Measurements from ENCODE around the gene HOXD9. TPM values are rescaled to one million over a fixed set of nuclear protein-coding genes. Genes with fewer than 3 reads are reported as not detected.

Gene HOXD9
- total RNA-seq, 1 donor from 2014 or later: 0.56 TPM

GRCh38 chr2:176124110-176124946 is 1.8 kb downstream of the HOXD9 start:
- TF ChIP-seq CTCF (IDR thresholded peaks at IDR 0.05; ENCODE audit: unreplicated experiment): no peak
- peaks cover 24% of the 10 kb centered on the region for H3K4me1 Mint-ChIP-seq (ENCODE audit: unreplicated experiment)
- no peaks in the 10 kb centered on the region for H3K36me3 Mint-ChIP-seq (ENCODE audit: low read depth, unreplicated experiment)
- DNase-seq (ENCODE audit: low spot score): no peak
- H3K27ac Mint-ChIP-seq (ENCODE audit: unreplicated experiment): no peak overlapping the region
- H3K27me3 Mint-ChIP-seq (ENCODE audit: unreplicated experiment): peaks cover 49% of the 10 kb centered on the region
- peak overlapping the region; percentile 76 for H3K4me3 Mint-ChIP-seq (ENCODE audit: unreplicated experiment)
- no peaks in the 10 kb centered on the region for H3K9me3 Mint-ChIP-seq (ENCODE audit: unreplicated experiment)

GRCh38 chr2:176124947-176125771 is 2.6 kb downstream of the HOXD9 start:
- no peaks in the 10 kb centered on the region for H3K9me3 Mint-ChIP-seq (ENCODE audit: unreplicated experiment)
- peaks cover 45% of the 10 kb centered on the region for H3K27me3 Mint-ChIP-seq (ENCODE audit: unreplicated experiment)
- no peak for TF ChIP-seq CTCF (IDR thresholded peaks at IDR 0.05; ENCODE audit: unreplicated experiment)
- H3K36me3 Mint-ChIP-seq (ENCODE audit: low read depth, unreplicated experiment): no peaks in the 10 kb centered on the region
- DNase-seq (ENCODE audit: low spot score): no peak
- H3K27ac Mint-ChIP-seq (ENCODE audit: unreplicated experiment): no peak overlapping the region
- H3K4me1 Mint-ChIP-seq (ENCODE audit: unreplicated experiment): peaks cover 24% of the 10 kb centered on the region
- H3K4me3 Mint-ChIP-seq (ENCODE audit: unreplicated experiment): peak overlapping the region; percentile 33

GRCh38 chr2:176125772-176126054 is 3.2 kb downstream of the HOXD9 start:
- Mint-ChIP-seq H3K27ac (ENCODE audit: unreplicated experiment) (no peak overlapping the region), H3K36me3 (ENCODE audit: low read depth, unreplicated experiment) (no peaks in the 10 kb centered on the region), H3K4me3 (ENCODE audit: unreplicated experiment) (no peak overlapping the region), H3K27me3 (ENCODE audit: unreplicated experiment) (peaks cover 42% of the 10 kb centered on the region), H3K4me1 (ENCODE audit: unreplicated experiment) (peaks cover 24% of the 10 kb centered on the region), H3K9me3 (ENCODE audit: unreplicated experiment) (no peaks in the 10 kb centered on the region)
- TF ChIP-seq CTCF (IDR thresholded peaks at IDR 0.05; ENCODE audit: unreplicated experiment): no peak
- DNase-seq (ENCODE audit: low spot score): no peak

- peak; percentile 69 for DNase-seq (ENCODE audit: low spot score)
- Mint-ChIP-seq H3K4me1 (ENCODE audit: unreplicated experiment) (peaks cover 30% of the 10 kb centered on the region), H3K4me3 (ENCODE audit: unreplicated experiment) (no peak overlapping the region), H3K36me3 (ENCODE audit: low read depth, unreplicated experiment) (no peaks in the 10 kb centered on the region), H3K27ac (ENCODE audit: unreplicated experiment) (no peak overlapping the region), H3K27me3 (ENCODE audit: unreplicated experiment) (peaks cover 42% of the 10 kb centered on the region), H3K9me3 (ENCODE audit: unreplicated experiment) (no peaks in the 10 kb centered on the region)
- TF ChIP-seq CTCF (IDR thresholded peaks at IDR 0.05; ENCODE audit: unreplicated experiment): peak; percentile 93
Measured at GRCh38 chr2:176126929-176127773, 4.6 kb downstream of the HOXD9 start.
